ENCODE data around the gene UPK3A. TPM values are rescaled to one million over a fixed set of nuclear protein-coding genes. Genes with fewer than 3 reads are reported as not detected.
A peak's percentile ranks its signal among the peaks of the same experiment; 100 is the strongest.

Gene UPK3A
- total and polyA plus RNA-seq, 10 of the 15 experiments (the other 5 are each of a cell fraction or from before 2014, with no cell fraction given): not detected

GRCh38 chr22:45268958-45269844, 15.5 kb upstream of the UPK3A start (continued):
- no peak for TF ChIP-seq BCL3 (IDR thresholded peaks at IDR 0.05; ENCODE audit: borderline replicate concordance, insufficient read depth, low read depth, low read length, poor library complexity, severe bottlenecking)
- TF ChIP-seq EZH2 (IDR thresholded peaks at IDR 0.05; ENCODE audit: borderline replicate concordance, control insufficient read depth, low read depth, low read length): no peak
- TF ChIP-seq SREBF1 (IDR thresholded peaks at IDR 0.05; ENCODE audit: low read length): no peak
- peak; percentile 14 for TF ChIP-seq RELA (IDR thresholded peaks at IDR 0.05; ENCODE audit: borderline replicate concordance, partially characterized antibody)
- peak; percentile 81 for TF ChIP-seq SMC3 (IDR thresholded peaks at IDR 0.05; ENCODE audit: borderline replicate concordance, low read length)
- TF ChIP-seq EED (IDR thresholded peaks at IDR 0.05; ENCODE audit: low read depth): no peak
- TF ChIP-seq, protein P1, sequence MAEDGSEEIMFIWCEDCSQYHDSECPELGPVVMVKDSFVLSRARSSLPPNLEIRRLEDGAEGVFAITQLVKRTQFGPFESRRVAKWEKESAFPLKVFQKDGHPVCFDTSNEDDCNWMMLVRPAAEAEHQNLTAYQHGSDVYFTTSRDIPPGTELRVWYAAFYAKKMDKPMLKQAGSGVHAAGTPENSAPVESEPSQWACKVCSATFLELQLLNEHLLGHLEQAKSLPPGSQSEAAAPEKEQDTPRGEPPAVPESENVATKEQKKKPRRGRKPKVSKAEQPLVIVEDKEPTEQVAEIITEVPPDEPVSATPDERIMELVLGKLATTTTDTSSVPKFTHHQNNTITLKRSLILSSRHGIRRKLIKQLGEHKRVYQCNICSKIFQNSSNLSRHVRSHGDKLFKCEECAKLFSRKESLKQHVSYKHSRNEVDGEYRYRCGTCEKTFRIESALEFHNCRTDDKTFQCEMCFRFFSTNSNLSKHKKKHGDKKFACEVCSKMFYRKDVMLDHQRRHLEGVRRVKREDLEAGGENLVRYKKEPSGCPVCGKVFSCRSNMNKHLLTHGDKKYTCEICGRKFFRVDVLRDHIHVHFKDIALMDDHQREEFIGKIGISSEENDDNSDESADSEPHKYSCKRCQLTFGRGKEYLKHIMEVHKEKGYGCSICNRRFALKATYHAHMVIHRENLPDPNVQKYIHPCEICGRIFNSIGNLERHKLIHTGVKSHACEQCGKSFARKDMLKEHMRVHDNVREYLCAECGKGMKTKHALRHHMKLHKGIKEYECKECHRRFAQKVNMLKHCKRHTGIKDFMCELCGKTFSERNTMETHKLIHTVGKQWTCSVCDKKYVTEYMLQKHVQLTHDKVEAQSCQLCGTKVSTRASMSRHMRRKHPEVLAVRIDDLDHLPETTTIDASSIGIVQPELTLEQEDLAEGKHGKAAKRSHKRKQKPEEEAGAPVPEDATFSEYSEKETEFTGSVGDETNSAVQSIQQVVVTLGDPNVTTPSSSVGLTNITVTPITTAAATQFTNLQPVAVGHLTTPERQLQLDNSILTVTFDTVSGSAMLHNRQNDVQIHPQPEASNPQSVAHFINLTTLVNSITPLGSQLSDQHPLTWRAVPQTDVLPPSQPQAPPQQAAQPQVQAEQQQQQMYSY (CRISPR knock-in tag; IDR thresholded peaks at IDR 0.05): no peak
- TF ChIP-seq ETV6 (conservative IDR thresholded peaks at IDR 0.05 in 1 of 2, IDR thresholded peaks at IDR 0.05 in 1 of 2; ENCODE audit: borderline replicate concordance in 1 of 2, low read depth in 1 of 2): no peak
